HFF-Myc (cell line): ENCODE measurements around the gene NR2F2.

Experiments used
- DNase-seq: peaks from one replicate; pipeline ENCODE4 v3.0.0-alpha.2; 2011; ENCODE audit warnings: low read depth; ENCODE audit errors: extremely low read depth
- H3K4me3 ChIP-seq: replicated peaks from 2 replicates; pipeline ENCODE4 v1.5.1; 2011; ENCODE audit warnings: low read depth, mild to moderate bottlenecking, control low read depth, low read length
- CTCF ChIP-seq: IDR thresholded peaks from 2 replicates; pipeline ENCODE4 v1.5.1; 2012; ENCODE audit warnings: mild to moderate bottlenecking, low read depth, low read length, control low read depth; ENCODE audit errors: missing control alignments

Gene NR2F2

DNA sequence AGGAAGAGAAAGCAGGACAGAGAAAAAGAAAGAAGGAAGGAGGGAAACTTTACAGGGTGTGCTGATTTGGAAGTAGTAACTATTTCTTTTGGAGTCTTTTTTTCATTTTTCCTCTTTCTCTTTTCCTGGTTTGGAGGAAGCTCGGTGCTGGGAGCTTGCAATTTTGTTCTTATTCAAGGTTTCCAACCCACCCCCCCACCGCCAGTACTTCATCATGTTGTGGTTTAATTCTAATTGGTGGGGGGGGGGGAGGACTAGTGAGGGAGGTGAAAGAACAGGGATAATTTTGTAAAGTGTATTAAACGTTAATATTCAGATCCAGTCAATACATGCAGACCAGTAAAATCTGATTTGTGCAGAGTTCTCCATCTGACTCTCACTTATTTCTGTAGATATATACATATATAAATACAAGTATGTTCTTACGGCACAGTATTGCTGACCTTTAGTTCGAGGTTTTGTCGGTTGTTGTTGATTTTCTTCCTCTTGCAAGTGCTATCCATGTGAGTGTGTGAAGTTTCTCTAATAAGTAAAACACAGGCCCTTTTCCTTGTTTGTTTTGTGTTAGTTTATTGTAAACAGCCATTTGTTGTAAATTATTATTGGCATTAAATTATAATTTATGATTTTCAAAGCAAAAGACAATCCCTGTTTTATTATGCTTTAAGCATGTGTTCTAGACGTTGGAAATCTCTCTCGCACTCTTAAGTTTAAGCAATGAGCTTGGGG, 9.3 kb downstream of the NR2F2 start:
- DNase-seq = no peak
- no peak for TF ChIP-seq CTCF
- H3K4me3 ChIP-seq = peak overlapping the region; percentile 95

GRCh38 chr15:96340348-96340597, 9.8 kb downstream of the NR2F2 start:
- peak overlapping the region; percentile 95 for H3K4me3 ChIP-seq

GRCh38 chr15:96340598-96341512, 10.4 kb downstream of the NR2F2 start:
- no peak for TF ChIP-seq CTCF
- no peak for DNase-seq
- H3K4me3 ChIP-seq = peak overlapping the region; percentile 95

More at GRCh38 chr15:96340348-96340597, 9.8 kb downstream of the NR2F2 start:
- no peak for DNase-seq
- no peak for TF ChIP-seq CTCF

DNA sequence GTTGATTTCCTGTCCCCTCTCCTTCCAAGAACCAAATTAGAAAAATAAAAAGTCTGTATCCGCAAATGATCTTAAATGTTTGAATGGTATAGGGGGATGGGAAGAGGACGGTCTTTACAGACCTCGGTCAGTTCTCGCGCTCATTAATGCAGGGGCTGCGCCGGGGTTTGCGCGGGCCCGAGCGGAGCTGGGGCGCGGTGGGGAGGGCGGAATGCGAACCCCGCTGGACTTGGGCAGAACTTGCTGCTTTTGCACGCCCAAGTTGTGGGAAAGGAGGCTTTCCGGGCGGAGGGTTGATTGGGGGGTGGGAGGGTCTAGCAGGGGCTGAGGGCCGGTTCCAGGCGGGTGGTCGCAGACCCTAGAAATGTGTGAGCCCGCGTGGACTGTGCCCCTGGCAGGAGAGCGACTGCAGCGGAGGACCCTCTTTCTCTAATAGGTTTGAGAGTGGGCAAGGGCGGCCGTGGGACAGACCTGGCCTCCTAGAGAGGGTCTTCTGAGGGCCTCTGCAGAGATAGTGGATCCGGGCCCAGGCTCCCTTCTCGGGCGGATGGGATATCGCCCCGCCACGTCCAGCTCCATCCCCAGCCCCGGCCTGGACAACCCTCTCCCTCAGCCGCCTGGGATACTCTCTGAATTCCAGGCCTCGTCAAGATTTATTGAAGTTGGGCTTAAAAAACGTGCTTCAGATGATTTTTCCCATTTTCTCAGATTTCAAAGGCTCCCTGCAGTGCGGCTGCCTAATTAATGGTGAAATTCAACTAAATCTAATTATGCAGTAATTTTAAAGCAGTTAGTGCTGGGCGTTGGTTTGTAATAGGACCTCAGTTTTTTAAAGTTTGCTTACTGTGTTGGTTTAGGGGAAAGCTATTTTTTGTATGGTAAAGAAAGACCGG, 11.3 kb downstream of the NR2F2 start:
- no peak for DNase-seq
- TF ChIP-seq CTCF = no peak
- H3K4me3 ChIP-seq = peak overlapping the region; percentile 95

DNA sequence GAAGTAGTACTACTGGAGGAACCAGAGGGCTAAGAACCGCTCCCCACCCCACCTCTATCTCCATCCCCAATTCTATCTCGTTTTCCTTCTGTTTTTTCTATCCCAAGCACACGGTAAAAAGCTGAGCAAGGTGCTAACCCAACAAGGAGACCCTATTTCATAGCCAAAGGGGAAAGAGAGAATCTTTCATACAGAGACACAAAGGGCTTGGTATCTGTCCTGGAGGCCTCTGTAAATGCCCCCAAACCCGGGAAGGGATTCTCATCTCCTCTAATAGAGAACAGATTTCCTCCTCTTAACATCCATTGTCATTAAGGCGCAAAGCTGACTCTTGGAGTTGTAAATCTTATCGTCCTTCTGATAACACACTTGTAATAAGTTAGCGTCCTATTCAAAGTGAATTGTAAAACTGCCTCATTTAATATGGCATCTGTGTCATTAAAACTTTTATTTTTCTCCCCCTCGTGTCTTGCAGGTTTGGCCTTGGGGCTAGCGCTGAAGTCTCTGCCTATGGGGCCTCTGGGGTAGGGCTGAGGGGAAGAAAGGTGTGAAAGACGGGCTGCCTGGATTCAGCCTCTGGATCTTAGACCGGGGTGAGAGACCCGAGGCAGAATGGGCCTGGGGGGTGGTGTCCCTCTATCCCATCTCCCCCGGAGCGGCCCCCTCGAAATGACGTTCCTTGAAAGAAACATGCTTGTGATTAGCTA, 12.1 kb downstream of the NR2F2 start:
- DNase-seq = no peak
- H3K4me3 ChIP-seq = 0 out of 2 replicates have a peak overlapping the region, but pooled peaks have one; percentile 95
- TF ChIP-seq CTCF = no peak
